Glutamatergic neuron (in vitro differentiated cells): ENCODE measurements around the gene RCL1. TPM values are rescaled to one million over a fixed set of nuclear protein-coding genes. Genes with fewer than 3 reads are reported as not detected.

Experiments used
- DNase-seq: peaks from one replicate; pipeline ENCODE4 v3.0.0; 2022
- H3K27ac Mint-ChIP-seq: one replicate; pipeline ENCODE4 v1.8.0; 2020; ENCODE audit warnings: mild to moderate bottlenecking, mixed read lengths, inconsistent platforms; ENCODE audit not compliant: unreplicated experiment
- H3K27me3 Mint-ChIP-seq: one replicate; pipeline ENCODE4 v1.8.0; 2020; ENCODE audit warnings: mild to moderate bottlenecking, moderate library complexity, mixed read lengths, inconsistent platforms; ENCODE audit not compliant: unreplicated experiment
- H3K36me3 Mint-ChIP-seq: one replicate; pipeline ENCODE4 v1.8.0; 2020; ENCODE audit warnings: mild to moderate bottlenecking, mixed read lengths, inconsistent platforms; ENCODE audit not compliant: unreplicated experiment
- H3K4me1 Mint-ChIP-seq: one replicate; pipeline ENCODE4 v1.8.0; 2020; ENCODE audit warnings: mild to moderate bottlenecking, low read depth, mixed read lengths, inconsistent platforms; ENCODE audit not compliant: unreplicated experiment
- H3K4me3 Mint-ChIP-seq: one replicate; pipeline ENCODE4 v1.8.0; 2020; ENCODE audit warnings: mild to moderate bottlenecking, mixed read lengths, inconsistent platforms; ENCODE audit not compliant: unreplicated experiment
- H3K9me3 Mint-ChIP-seq: one replicate; pipeline ENCODE4 v1.8.0; 2020; ENCODE audit warnings: mild to moderate bottlenecking, moderate library complexity, mixed read lengths, inconsistent platforms; ENCODE audit not compliant: unreplicated experiment
- CTCF ChIP-seq: fragments of 200-600 bp; sonication (generic); IDR thresholded peaks from one replicate; pipeline ENCODE4 v1.5.0; 2021; ENCODE audit not compliant: partially characterized antibody, unreplicated experiment
- total RNA-seq: library from RNA; stranded (reverse); fragmentation: NEBNext Ultra II Directional; extraction: Animal tissue kit (Norgen Biotek cat#: 25700); gene quantifications from one replicate; pipeline ENCODE4 v1.2.1, GENCODE V29; 2021; ENCODE audit not compliant: unreplicated experiment

RCL1 gene
- total RNA-seq, 1 donor from 2014 or later: 14.4 TPM

DNA sequence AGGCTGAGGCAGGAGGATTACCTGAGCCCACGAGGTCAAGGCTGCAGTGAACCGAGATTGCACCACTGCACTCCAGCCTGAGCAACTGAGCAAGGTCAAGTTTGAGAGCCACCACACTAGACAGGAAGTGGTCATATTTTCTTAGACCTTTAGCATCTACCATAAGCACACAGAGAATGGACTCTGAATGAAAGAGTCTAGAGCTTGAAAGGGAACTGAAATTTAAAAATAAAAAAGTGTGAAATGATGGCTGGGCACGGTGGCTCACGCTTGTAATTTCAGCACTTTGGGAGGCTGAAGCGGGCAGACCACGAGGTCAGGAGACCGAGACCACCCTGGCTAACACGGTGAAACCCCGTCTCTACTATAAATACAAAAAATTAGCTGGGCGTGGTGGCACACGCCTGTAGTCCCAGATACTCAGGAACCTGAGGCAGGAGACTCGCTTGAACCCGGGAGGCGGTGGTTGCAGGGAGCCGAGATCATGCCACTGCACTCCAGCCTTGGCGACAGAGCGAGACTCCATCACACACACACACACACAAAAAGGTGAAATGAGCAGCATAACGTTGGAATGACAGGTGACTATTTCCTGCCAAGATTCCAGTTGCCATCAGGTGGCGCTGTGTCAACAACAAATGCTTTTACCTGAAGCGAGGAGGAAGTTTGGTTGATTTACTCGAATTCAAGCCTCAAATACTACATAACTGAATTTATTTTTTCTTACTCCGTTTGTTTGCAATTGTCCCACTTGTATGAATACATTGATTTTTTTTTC is 30.4 kb upstream of the RCL1 start:
- no peaks in the 10 kb centered on the region for H3K36me3 Mint-ChIP-seq
- peak overlapping the region; percentile 52 for H3K4me3 Mint-ChIP-seq

DNA sequence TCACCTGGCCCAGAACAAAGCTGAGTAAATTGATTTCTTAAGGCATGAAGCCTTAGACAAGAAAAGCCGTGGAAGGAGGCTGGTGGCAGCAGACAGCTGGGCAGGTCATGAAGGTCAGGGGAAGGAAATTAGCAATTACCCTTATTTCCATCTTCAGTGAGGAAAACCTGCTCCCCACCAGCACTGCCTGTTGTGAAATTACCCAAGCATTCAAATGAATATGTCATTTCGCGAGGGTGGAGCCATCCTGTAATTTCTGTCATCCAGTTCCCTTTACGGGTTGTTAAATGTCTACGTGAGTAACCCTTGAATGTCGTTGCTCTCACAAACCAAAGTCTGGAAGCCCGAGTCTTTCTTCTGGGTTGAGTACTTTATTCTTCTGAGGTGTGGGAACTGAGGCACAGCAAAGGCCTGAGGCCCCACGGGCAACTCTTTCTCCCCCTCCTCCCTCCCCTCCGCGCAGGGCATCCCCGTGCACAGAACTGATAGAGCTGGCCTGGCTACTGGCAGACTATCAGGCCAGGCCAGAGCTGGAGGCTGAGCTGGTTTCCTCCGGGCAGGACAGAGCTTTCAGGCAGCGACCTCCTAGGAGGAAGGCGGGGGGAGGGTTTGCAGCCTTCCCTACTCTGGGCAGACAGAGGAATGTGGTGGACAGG is 29.7 kb upstream of the RCL1 start:
- Mint-ChIP-seq H3K27me3 (peaks cover 4% of the 10 kb centered on the region), H3K36me3 (no peaks in the 10 kb centered on the region), H3K27ac (no peak overlapping the region), H3K4me3 (peak overlapping the region; percentile 52), H3K9me3 (peaks cover 9% of the 10 kb centered on the region), H3K4me1 (peaks cover 5% of the 10 kb centered on the region)
- peak; percentile 53 for TF ChIP-seq CTCF
- DNase-seq: peak; percentile 28

More for the DNA sequence above, 30.4 kb upstream of the RCL1 start:
- Mint-ChIP-seq H3K27me3 (peaks cover 4% of the 10 kb centered on the region), H3K4me1 (peaks cover 5% of the 10 kb centered on the region), H3K9me3 (peaks cover 9% of the 10 kb centered on the region), H3K27ac (no peak overlapping the region)
- peak; percentile 91 for TF ChIP-seq CTCF
- peak; percentile 73 for DNase-seq

GRCh38 chr9:4764033-4764432 is 28.7 kb upstream of the RCL1 start:
- H3K9me3 Mint-ChIP-seq: peaks cover 9% of the 10 kb centered on the region
- no peak overlapping the region for H3K4me3 Mint-ChIP-seq
- TF ChIP-seq CTCF: no peak
- no peak overlapping the region for H3K27ac Mint-ChIP-seq
- no peak for DNase-seq
- peaks cover 4% of the 10 kb centered on the region for H3K27me3 Mint-ChIP-seq
- H3K36me3 Mint-ChIP-seq: no peaks in the 10 kb centered on the region
- peaks cover 5% of the 10 kb centered on the region for H3K4me1 Mint-ChIP-seq

GRCh38 chr9:4768681-4769080 is 24.1 kb upstream of the RCL1 start:
- no peak for TF ChIP-seq CTCF
- Mint-ChIP-seq H3K4me1 (no peaks in the 10 kb centered on the region), H3K27ac (no peak overlapping the region), H3K36me3 (no peaks in the 10 kb centered on the region), H3K27me3 (no peaks in the 10 kb centered on the region), H3K4me3 (no peak overlapping the region), H3K9me3 (peaks cover 2% of the 10 kb centered on the region)
- DNase-seq: no peak
